PFSK-1 (cell line): Measurements from ENCODE around the gene WDR82.
A peak's percentile ranks its signal among the peaks of the same experiment; 100 is the strongest.

Source experiments
- FOXP2 ChIP-seq: optimal IDR thresholded peaks from 2 replicates; pipeline ENCODE3; 2011; ENCODE audit warnings: borderline replicate concordance, control low read depth, inconsistent platforms; ENCODE audit not compliant: insufficient read depth; ENCODE audit errors: extremely low read length, extremely low read depth
- POLR2AphosphoS5 ChIP-seq: IDR thresholded peaks from 2 replicates; pipeline ENCODE4 v1.6.1; 2012; ENCODE audit warnings: low read depth, mild to moderate bottlenecking, control low read depth, low read length, moderate library complexity
- SIN3A ChIP-seq: IDR thresholded peaks from 2 replicates; pipeline ENCODE4 v1.6.1; 2012; ENCODE audit warnings: mild to moderate bottlenecking, low read length, moderate library complexity, borderline replicate concordance; ENCODE audit not compliant: insufficient read depth
- TAF1 ChIP-seq: IDR thresholded peaks from 2 replicates; pipeline ENCODE4 v1.6.1; 2012; ENCODE audit warnings: low read length, control low read depth, borderline replicate concordance; ENCODE audit not compliant: insufficient read depth
- TF ChIP-seq, protein P1 (sequence below), 2 experiments: IDR thresholded peaks; 2 replicates each; pipeline versions ENCODE4 v1.6.1 to v1.8.0; 2011 to 2012; ENCODE audit warnings: low read depth in 2 of 2, low read length in 2 of 2, control low read depth in 1 of 2, inconsistent platforms in 1 of 2, mild to moderate bottlenecking in 1 of 2, moderate library complexity in 1 of 2; ENCODE audit not compliant: insufficient read depth in 1 of 2

The WDR82 gene

GRCh38 chr3:52238761-52239701 lies 39.4 kb downstream of the WDR82 start, which contains the start of gene TWF2:
TWF2 (minus strand) TSS chr3:52239158; CDS start chr3:52239016, 142 bp downstream.
- no peak; the same call in 1 of the 2 replicates for TF ChIP-seq TAF1
- TF ChIP-seq SIN3A: 0 out of 2 replicates have a peak, but pooled peaks have one; percentile 45
- peak; percentile 72 for TF ChIP-seq POLR2AphosphoS5
- TF ChIP-seq FOXP2: no peak
- TF ChIP-seq, protein P1, sequence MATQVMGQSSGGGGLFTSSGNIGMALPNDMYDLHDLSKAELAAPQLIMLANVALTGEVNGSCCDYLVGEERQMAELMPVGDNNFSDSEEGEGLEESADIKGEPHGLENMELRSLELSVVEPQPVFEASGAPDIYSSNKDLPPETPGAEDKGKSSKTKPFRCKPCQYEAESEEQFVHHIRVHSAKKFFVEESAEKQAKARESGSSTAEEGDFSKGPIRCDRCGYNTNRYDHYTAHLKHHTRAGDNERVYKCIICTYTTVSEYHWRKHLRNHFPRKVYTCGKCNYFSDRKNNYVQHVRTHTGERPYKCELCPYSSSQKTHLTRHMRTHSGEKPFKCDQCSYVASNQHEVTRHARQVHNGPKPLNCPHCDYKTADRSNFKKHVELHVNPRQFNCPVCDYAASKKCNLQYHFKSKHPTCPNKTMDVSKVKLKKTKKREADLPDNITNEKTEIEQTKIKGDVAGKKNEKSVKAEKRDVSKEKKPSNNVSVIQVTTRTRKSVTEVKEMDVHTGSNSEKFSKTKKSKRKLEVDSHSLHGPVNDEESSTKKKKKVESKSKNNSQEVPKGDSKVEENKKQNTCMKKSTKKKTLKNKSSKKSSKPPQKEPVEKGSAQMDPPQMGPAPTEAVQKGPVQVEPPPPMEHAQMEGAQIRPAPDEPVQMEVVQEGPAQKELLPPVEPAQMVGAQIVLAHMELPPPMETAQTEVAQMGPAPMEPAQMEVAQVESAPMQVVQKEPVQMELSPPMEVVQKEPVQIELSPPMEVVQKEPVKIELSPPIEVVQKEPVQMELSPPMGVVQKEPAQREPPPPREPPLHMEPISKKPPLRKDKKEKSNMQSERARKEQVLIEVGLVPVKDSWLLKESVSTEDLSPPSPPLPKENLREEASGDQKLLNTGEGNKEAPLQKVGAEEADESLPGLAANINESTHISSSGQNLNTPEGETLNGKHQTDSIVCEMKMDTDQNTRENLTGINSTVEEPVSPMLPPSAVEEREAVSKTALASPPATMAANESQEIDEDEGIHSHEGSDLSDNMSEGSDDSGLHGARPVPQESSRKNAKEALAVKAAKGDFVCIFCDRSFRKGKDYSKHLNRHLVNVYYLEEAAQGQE (IDR thresholded peaks at IDR 0.05; ENCODE audit: insufficient read depth in 1 of 2, low read depth in 2 of 2, low read length in 2 of 2): no peak

GRCh38 chr3:52238193-52238760 lies 40.2 kb downstream of the WDR82 start:
- TF ChIP-seq, protein P1 (IDR thresholded peaks at IDR 0.05; ENCODE audit: insufficient read depth in 1 of 2, low read depth in 2 of 2, low read length in 2 of 2): no peak
- TF ChIP-seq SIN3A: no peak
- TF ChIP-seq POLR2AphosphoS5: no peak
- no peak for TF ChIP-seq FOXP2
- TF ChIP-seq TAF1: no peak

DNA sequence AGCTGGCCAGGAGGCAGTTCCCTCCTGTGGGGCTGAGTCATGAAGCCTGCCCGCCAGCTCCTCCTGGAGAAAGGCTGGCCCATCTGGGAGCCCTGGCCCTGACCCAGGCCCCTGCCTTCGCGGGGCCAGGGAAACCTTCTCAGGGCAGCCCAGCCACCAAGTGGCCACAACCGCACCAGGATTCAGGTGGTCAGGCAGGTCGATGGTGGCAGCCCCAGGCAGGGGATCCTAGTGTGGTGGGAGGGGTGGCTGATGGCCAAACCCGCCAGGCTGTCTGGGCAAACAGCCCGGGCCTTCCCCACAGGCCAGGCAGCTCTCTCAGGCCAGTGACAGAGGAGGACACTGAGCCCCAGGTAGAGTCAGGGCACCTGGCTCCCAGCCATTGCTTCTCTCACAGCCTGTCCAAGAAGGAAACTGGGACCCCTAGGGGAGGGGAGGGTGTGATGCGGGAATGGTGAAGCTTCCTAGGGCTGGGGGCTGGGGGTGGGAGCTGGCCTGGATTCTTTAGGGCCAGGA lies 40.7 kb downstream of the WDR82 start:
- TF ChIP-seq, protein P1 (IDR thresholded peaks at IDR 0.05; ENCODE audit: insufficient read depth in 1 of 2, low read depth in 2 of 2, low read length in 2 of 2): no peak
- TF ChIP-seq FOXP2 (no peak), SIN3A (no peak), POLR2AphosphoS5 (no peak), TAF1 (no peak)

GRCh38 chr3:52237006-52237656 lies 41.3 kb downstream of the WDR82 start:
- no peak for TF ChIP-seq FOXP2
- TF ChIP-seq, protein P1 (IDR thresholded peaks at IDR 0.05; ENCODE audit: insufficient read depth in 1 of 2, low read depth in 2 of 2, low read length in 2 of 2): no peak
